GM10847 (cell line): ENCODE data around the gene TANC1.

Experiments used
- POLR2A ChIP-seq: IDR thresholded peaks from 2 replicates; pipeline ENCODE4 v1.6.1; 2011; ENCODE audit not compliant: insufficient read length; ENCODE audit errors: extremely low read depth

TANC1 gene

GRCh38 chr2:159094173-159094737 lies 125.8 kb downstream of the TANC1 start:
- no peak for TF ChIP-seq POLR2A

GRCh38 chr2:159095813-159096212 lies 127.4 kb downstream of the TANC1 start:
- no peak for TF ChIP-seq POLR2A

GRCh38 chr2:159096901-159097300 lies 128.5 kb downstream of the TANC1 start:
- no peak for TF ChIP-seq POLR2A

- no peak for TF ChIP-seq POLR2A
These were observed 129.9 kb downstream of the TANC1 start for GRCh38 chr2:159098361-159098760.

- no peak for TF ChIP-seq POLR2A
These were observed 130.5 kb downstream of the TANC1 start for GRCh38 chr2:159098921-159099411.

GRCh38 chr2:159101755-159102489 lies 133.5 kb downstream of the TANC1 start:
- TF ChIP-seq POLR2A = no peak

GRCh38 chr2:159103411-159103810 lies 135.0 kb downstream of the TANC1 start:
- TF ChIP-seq POLR2A = no peak

GRCh38 chr2:159106109-159106508 lies 137.7 kb downstream of the TANC1 start:
- no peak for TF ChIP-seq POLR2A

GRCh38 chr2:159108181-159108893 lies 139.9 kb downstream of the TANC1 start:
- no peak for TF ChIP-seq POLR2A

- no peak for TF ChIP-seq POLR2A
These were observed 141.1 kb downstream of the TANC1 start for GRCh38 chr2:159109517-159109916.

- no peak for TF ChIP-seq POLR2A
These were observed 142.3 kb downstream of the TANC1 start for GRCh38 chr2:159110784-159111183.

- TF ChIP-seq POLR2A = no peak
These were observed 143.0 kb downstream of the TANC1 start for GRCh38 chr2:159111346-159111927.

GRCh38 chr2:159114835-159115234 lies 146.4 kb downstream of the TANC1 start:
- no peak for TF ChIP-seq POLR2A

GRCh38 chr2:159116922-159117321 lies 148.5 kb downstream of the TANC1 start:
- no peak for TF ChIP-seq POLR2A

- no peak for TF ChIP-seq POLR2A
These were observed 149.2 kb downstream of the TANC1 start for GRCh38 chr2:159117658-159118057.
